GM20000 (cell line): ENCODE results near the gene SCYL2.
A peak's percentile ranks its signal among the peaks of the same experiment; 100 is the strongest.
"Not testable (repeated sequence)": the region's sequence is repeated elsewhere in the genome, so short reads cannot be mapped to it uniquely, and the experiment has no call there.

Source experiments
- DNase-seq: peaks from one replicate; pipeline ENCODE4 v3.0.0; 2012; ENCODE audit warnings: low spot score
- TF ChIP-seq, protein P1 (sequence below): IDR thresholded peaks from 2 replicates; pipeline ENCODE4 v1.5.1; 2012; ENCODE audit warnings: mild to moderate bottlenecking, control low read depth; ENCODE audit errors: extremely low read depth, missing control alignments

SCYL2 gene, protein sequence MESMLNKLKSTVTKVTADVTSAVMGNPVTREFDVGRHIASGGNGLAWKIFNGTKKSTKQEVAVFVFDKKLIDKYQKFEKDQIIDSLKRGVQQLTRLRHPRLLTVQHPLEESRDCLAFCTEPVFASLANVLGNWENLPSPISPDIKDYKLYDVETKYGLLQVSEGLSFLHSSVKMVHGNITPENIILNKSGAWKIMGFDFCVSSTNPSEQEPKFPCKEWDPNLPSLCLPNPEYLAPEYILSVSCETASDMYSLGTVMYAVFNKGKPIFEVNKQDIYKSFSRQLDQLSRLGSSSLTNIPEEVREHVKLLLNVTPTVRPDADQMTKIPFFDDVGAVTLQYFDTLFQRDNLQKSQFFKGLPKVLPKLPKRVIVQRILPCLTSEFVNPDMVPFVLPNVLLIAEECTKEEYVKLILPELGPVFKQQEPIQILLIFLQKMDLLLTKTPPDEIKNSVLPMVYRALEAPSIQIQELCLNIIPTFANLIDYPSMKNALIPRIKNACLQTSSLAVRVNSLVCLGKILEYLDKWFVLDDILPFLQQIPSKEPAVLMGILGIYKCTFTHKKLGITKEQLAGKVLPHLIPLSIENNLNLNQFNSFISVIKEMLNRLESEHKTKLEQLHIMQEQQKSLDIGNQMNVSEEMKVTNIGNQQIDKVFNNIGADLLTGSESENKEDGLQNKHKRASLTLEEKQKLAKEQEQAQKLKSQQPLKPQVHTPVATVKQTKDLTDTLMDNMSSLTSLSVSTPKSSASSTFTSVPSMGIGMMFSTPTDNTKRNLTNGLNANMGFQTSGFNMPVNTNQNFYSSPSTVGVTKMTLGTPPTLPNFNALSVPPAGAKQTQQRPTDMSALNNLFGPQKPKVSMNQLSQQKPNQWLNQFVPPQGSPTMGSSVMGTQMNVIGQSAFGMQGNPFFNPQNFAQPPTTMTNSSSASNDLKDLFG

DNA sequence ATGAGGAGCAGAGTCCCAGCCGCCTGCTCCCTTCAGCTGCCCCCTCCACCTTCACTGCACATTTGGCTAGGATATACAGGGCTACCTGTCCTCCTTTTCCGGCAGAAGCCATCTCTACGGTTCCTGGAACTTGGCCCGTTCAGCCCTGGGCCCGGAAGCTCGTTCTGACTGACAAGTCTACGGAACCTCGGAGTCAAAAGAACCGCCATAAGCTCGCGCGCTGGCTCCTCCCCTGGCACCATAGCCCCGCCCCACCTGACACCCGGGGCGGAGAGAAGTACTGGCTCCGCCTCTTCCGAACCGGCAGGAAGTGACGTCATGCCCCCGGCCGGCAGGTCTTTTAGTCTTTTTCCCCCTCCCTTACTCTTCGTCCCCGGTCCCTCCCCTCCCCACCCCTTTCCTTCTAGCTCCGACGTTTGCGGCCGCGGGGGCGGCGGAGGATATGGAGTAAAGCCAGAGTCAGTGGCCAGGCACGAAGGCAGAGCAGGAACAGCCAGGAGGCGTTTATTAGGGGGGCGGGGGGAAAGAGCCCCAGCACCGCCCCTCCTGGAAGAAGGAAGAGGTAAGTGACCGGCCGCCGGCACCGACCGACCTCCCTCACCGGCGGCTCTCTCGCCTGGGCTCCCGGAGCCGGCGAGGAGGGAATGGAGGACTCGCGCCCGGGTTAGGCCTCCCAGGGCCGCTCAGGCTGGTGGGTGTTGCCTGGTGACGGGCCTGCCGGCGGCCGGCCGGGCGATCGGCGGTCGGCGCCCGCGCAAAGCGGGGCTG, at the start of gene SCYL2, which contains the start of gene DEPDC4:
SCYL2 (plus strand) TSS at position 343 of the 768 bp plus-strand sequence. CDS start 15,794 bp downstream, outside the sequence.
DEPDC4 (minus strand) TSS at position 245 of the 768 bp plus-strand sequence; CDS start at position 242, 3 bp downstream.
- TF ChIP-seq, protein P1, sequence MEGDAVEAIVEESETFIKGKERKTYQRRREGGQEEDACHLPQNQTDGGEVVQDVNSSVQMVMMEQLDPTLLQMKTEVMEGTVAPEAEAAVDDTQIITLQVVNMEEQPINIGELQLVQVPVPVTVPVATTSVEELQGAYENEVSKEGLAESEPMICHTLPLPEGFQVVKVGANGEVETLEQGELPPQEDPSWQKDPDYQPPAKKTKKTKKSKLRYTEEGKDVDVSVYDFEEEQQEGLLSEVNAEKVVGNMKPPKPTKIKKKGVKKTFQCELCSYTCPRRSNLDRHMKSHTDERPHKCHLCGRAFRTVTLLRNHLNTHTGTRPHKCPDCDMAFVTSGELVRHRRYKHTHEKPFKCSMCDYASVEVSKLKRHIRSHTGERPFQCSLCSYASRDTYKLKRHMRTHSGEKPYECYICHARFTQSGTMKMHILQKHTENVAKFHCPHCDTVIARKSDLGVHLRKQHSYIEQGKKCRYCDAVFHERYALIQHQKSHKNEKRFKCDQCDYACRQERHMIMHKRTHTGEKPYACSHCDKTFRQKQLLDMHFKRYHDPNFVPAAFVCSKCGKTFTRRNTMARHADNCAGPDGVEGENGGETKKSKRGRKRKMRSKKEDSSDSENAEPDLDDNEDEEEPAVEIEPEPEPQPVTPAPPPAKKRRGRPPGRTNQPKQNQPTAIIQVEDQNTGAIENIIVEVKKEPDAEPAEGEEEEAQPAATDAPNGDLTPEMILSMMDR: no peak
- DNase-seq: peak; percentile 94

DNA sequence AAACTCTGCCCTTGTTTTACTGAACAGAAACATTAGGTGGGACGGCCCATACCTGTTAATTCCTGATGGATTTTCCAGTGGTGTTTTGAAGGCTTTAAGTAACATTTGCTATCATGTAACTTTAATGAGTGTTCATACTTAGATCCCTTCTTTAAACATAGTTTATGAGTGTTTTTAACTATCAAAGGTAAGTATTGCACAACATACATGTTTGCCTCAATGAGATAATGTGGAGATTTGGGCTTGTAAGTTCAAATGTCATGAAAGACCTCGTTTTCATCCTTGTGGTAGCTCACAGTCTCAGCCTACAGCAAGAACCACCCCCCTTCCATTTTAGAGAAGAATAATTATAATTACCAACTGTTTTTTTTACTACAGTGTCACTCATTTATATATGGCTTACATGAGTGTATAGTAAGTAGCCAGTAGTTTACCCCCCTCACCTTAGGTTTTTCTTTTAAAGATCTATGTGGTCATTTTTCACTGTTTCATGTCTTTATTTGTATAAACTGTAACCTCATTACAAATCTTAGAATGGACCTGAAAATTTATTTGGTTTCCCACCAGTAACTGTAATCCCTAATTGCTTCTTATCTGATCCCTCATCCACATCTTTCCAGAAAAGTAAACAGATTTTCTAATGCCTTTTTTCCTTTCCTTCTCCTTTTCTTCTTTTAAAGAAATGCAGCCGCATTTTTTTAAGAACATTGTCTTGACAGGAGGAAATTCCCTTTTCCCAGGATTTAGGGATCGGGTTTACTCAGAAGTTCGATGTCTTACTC, 47.5 kb upstream of the SCYL2 start:
- TF ChIP-seq, protein P1: no peak
- no peak for DNase-seq

DNA sequence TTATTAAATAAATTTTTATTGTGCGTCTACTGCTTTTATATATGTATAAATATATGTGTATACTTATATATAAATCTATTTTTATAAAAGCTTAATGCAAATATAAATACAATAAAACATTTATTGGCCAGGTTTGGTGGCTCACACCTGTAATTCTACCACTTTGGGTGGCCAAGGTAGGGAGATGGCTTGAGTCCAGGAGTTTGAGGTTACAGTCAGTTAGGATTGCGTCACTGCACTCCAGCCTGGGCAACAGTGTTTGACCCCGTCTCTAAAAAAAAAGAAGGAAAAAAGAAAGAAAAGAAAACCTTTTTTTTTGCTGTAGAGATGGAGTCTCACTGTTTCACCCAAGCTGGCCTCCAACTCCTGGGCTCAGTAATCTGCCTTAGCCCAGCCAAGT, 45.5 kb upstream of the SCYL2 start:
- no peak for DNase-seq
- TF ChIP-seq, protein P1: no peak

DNA sequence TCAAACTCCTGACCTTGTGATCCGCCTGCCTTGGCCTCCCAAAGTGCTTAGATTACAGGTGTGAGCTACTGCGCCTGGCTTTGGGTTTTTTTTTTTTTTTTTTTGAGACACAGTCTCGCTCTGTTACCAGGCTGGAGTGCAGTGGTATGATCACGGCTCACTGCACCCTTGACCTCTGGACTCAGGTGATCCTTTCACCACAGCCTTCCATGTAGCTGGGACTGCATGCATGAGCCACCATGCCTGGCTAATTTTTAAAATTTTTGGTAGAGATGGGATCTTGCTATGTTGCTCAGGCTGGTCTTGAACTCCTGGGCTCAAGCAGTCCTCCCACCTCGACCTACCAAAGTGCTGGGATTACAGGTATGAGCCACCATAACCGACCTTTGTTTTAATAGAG, 44.8 kb upstream of the SCYL2 start:
- DNase-seq: not testable (repeated sequence)

DNA sequence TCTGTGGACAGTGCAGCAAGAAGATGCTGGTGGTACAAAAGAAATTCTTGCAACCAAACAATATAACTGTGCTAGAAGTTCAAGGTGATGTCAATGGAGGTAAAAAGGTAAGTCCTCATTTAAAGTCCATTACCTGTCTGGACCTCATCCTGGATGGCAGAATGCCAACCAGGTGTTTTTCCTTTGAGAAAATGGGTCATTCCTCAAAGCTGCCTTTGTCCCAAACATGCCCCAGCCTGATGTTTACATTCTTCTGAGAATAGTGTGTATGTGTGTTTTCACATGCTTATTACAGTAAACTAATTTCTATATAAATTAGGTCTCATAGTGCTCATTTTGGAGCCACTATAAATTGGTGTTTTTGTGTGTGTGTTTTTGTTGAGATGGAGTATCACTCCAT, 41.5 kb upstream of the SCYL2 start:
- no peak for DNase-seq
- TF ChIP-seq, protein P1: no peak

DNA sequence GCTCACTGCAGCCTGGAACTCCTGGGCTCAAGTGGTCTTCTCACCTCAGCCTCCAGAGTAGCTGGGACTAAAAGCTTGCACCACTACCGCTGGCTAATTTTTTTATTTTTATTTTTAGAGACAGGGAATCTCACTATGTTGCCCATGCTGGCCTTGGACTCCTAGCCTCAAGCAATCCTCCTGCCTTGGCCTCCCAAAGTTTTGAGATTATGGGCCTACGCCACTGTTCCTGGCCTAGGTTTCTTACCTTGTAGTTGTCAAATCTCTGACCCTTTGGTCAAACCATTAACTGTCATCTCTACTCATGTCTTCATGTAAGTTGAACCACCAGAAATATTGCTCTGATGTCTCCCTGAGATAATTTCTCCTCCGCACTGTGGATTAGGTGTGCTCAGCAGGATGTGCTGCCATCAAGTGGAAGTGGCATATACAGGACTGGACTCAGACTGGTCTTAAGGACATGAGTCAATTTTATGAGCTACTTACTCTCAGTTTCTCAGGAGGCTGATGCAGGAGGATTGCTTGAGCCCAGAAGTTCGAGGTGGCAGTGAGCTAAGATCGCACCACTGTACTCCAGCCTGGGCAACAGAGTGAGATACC, 37.8 kb upstream of the SCYL2 start:
- no peak for DNase-seq
- TF ChIP-seq, protein P1: no peak
